ENCODE data around the gene MUC12.
A peak's percentile ranks its signal among the peaks of the same experiment; 100 is the strongest.
"Not testable (repeated sequence)": the region's sequence is repeated elsewhere in the genome, so short reads cannot be mapped to it uniquely, and the experiment has no call there.

The MUC12 gene

DNA sequence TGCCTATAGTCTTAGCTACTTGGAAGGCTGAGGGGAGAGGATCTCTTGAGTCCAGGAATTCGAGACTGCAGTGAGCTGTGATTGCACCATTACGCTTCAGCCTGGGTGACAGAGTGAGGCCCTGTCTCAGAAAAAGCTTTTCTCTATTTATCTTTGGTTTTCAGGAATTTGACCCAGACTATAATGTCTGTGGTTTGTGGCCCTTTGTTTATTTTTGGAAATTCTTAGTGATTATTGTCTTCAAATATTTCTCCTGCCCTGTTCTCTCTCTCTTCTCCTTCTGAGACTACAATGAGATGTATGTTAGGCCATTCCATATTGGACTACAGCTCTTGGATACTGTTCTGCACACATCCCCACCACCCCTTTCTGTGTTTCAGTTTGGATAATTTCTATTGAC lies 4.7 kb downstream of the MUC12 start:
- no peak overlapping the region for H3K4me3 ChIP-seq (ENCODE audit: low read length)
- peak; percentile 30 for DNase-seq (ENCODE audit: low read depth)
- TF ChIP-seq, protein P1, sequence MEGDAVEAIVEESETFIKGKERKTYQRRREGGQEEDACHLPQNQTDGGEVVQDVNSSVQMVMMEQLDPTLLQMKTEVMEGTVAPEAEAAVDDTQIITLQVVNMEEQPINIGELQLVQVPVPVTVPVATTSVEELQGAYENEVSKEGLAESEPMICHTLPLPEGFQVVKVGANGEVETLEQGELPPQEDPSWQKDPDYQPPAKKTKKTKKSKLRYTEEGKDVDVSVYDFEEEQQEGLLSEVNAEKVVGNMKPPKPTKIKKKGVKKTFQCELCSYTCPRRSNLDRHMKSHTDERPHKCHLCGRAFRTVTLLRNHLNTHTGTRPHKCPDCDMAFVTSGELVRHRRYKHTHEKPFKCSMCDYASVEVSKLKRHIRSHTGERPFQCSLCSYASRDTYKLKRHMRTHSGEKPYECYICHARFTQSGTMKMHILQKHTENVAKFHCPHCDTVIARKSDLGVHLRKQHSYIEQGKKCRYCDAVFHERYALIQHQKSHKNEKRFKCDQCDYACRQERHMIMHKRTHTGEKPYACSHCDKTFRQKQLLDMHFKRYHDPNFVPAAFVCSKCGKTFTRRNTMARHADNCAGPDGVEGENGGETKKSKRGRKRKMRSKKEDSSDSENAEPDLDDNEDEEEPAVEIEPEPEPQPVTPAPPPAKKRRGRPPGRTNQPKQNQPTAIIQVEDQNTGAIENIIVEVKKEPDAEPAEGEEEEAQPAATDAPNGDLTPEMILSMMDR (conservative IDR thresholded peaks at IDR 0.05; ENCODE audit: low read length): no peak

DNA sequence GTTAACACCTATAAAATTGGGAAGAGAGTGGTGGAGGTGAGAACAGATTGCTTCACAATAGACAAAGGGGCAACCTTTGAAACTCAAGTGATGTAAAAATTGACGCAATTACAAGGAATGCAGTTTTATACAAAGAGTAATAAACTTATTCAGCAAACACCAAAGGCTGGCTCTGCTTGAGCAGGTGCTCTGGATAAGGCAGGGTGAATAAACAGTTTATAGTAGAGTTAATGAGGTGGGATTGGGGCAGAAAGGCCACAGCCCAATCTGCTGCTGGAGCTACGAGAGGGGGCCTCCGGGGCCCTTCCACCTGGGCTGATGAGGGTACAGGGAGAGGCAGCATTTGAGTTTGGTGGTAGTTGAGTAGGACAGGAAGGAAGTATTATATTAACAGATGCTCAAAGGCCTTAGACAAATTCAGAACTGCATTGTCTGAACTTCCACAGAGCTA lies 6.0 kb downstream of the MUC12 start:
- no peak overlapping the region for H3K4me3 ChIP-seq (ENCODE audit: low read length)
- TF ChIP-seq, protein P1 (conservative IDR thresholded peaks at IDR 0.05; ENCODE audit: low read length): no peak
- DNase-seq (ENCODE audit: low read depth): no peak

DNA sequence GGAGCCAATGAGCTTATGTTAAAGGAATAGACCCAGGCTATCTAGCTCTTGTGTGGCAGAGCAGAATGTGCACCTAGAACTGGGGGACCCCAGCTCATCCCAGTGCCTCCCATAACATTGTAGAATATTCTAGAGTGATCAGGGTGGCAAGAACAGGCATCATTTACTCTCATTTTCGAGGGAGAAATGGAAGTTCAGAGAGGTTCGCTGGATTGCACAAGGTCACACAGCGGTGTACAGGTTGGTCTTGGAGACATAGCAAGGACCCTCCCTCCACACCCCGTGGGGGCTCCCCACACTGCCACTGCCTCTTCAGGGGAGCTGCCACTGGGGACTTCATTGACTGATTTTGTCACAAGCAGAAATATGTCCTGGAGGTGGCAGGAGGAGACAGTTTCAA lies 8.9 kb downstream of the MUC12 start:
- no peak for DNase-seq (ENCODE audit: low read depth)
- no peak overlapping the region for H3K4me3 ChIP-seq (ENCODE audit: low read length)
- TF ChIP-seq, protein P1 (conservative IDR thresholded peaks at IDR 0.05; ENCODE audit: low read length): no peak

DNA sequence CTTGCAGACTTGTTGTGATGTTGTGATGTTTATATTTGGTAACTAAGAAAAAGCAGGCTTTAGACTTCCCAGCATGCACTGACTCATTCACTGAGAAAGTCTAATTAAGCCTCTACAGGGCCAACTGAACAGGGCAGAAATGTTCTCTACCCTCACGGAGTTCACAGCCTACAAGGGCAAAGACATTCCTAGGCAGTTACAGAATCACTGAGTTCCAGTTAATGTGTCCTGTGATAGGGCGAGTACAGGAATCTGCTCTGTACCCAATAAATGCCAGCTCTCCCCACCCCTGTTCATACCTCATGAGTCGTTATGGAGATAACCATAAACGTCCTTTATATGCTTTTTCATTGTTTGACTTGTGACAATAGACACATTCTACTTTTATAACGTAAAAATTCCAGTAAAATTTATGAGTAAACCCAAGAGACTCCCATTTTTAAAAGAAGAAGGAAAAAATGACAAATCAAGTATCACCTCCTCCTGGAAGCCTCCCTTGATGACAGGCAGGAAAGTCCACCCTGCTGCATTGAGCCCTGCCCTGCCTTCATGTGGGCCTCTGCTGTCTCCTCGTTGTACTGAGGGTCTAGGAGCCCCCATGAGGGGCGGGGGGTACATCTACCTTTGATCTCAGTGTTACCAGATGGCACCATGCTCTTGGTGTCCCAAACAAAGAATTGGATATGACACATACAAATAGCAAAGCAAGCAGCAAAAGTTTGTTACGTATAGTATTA lies 14.3 kb downstream of the MUC12 start:
- TF ChIP-seq, protein P1 (conservative IDR thresholded peaks at IDR 0.05; ENCODE audit: low read length): no peak
- peak; percentile 89 for DNase-seq (ENCODE audit: low read depth)

DNA sequence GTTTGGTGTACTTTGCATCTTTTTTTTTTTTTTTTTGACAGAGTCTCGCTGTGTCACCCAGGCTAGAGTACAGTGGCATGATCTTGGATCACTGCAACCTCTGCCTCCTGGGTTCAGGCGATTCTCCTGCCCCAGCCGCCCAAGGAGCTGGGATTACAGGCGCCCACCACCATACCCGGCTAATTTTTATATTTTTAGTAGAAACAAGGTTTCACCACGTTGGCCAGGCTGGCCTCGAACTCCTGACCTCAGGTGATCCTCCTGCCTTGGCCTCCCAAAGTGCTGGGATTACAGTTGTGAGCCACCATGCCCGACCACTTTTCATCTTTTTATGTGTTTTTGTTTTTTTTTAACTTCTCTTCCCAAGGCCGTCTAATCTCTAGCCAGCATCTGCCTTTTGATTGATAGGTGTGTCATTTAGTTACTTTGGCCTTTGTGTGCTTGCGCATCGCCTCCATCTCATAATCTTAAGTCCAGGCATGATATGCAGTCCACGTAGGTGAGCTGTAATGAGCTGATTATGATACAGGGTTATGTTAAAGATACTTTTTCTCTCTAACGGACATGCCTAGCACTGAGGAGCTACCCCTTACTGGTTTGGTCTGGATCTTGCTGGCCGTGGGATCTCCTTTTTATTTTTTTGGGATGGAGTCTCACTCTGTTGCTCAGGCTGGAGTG lies 15.0 kb downstream of the MUC12 start:
- not testable (repeated sequence) for H3K4me3 ChIP-seq (ENCODE audit: low read length); DNase-seq (ENCODE audit: low read depth)

More for the DNA sequence above, 14.3 kb downstream of the MUC12 start:
- H3K4me3 ChIP-seq (ENCODE audit: low read length): no peak overlapping the region

DNA sequence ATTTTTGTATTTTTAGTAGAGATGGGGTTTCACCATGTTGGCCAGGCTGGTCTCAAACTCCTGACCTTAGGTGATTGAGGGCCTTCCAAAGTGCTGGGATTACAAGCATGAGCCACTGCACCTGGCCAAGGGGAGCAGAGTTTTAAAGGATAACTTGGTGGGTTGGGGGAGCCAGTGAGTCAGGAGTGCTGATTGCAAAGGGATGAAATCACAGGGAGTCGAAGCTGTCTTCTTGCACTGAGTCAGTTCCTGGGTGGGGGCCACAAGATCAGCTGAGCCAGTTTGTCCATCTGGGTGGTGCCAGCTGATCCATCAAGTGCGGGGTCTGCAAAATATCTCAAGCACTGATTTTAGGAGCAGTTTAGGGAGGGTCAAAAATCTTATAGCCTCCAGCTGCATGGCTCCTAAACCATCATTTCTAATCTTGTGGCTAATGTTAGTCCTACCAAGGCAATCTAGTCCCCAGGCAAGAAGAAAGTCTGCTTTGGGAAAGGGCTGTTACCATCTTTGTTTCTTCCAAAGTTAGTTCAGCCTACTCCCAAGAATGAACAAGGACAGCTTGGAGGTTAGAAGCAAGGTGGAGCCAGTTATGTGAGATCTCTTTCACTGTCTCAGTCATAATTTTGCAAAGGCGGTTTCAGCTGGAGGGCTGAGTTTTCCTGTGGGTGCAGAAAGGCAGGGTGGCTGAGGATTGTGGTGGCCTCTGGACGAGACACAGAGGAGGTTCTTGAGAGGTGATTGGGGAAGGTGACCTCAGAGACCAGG lies 15.8 kb downstream of the MUC12 start:
- DNase-seq (ENCODE audit: low read depth); H3K4me3 ChIP-seq (ENCODE audit: low read length): not testable (repeated sequence)

DNA sequence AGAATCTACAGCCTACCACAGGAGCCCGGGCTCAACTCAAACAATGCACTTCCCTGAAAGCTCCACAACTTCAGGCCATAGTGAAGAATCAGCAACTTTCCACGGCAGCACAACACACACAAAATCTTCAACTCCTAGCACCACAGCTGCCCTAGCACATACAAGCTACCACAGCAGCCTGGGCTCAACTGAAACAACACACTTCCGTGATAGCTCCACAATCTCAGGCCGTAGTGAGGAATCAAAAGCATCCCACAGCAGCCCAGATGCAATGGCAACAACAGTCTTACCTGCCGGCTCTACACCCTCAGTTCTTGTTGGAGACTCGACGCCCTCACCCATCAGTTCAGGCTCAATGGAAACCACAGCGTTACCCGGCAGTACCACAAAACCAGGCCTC lies 22.3 kb downstream of the MUC12 start:
- no peak for DNase-seq (ENCODE audit: low read depth)
- no peak overlapping the region for H3K4me3 ChIP-seq (ENCODE audit: low read length)
- TF ChIP-seq, protein P1 (conservative IDR thresholded peaks at IDR 0.05; ENCODE audit: low read length): no peak

DNA sequence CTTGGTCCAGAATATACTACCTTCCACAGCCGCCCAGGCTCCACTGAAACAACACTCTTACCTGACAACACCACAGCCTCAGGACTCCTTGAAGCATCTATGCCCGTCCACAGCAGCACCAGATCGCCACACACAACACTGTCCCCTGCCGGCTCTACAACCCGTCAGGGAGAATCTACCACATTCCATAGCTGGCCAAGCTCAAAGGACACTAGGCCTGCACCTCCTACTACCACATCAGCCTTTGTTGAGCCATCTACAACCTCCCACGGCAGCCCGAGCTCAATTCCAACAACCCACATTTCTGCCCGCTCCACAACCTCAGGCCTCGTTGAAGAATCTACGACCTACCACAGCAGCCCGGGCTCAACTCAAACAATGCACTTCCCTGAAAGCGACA lies 22.9 kb downstream of the MUC12 start:
- DNase-seq (ENCODE audit: low read depth); H3K4me3 ChIP-seq (ENCODE audit: low read length): not testable (repeated sequence)

DNA sequence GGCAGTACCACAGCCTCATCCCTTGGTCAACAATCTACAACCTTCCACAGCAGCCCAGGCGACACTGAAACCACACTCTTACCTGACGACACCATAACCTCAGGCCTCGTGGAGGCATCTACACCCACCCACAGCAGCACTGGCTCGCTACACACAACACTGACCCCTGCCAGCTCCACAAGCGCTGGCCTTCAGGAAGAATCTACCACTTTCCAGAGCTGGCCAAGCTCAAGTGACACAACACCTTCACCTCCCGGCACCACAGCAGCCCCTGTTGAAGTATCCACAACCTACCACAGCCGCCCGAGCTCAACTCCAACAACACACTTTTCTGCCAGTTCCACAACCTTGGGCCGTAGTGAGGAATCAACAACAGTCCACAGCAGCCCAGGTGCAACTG lies 25.3 kb downstream of the MUC12 start:
- DNase-seq (ENCODE audit: low read depth); H3K4me3 ChIP-seq (ENCODE audit: low read length): not testable (repeated sequence)

DNA sequence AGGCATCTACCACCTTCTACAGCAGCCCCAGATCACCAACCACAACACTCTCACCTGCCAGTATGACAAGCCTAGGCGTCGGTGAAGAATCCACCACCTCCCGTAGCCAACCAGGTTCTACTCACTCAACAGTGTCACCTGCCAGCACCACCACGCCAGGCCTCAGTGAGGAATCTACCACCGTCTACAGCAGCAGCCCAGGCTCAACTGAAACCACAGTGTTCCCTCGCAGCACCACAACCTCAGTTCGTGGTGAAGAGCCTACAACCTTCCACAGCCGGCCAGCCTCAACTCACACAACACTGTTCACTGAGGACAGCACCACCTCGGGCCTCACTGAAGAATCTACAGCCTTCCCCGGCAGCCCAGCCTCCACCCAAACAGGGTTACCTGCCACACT lies 29.2 kb downstream of the MUC12 start:
- not testable (repeated sequence) for H3K4me3 ChIP-seq (ENCODE audit: low read length); DNase-seq (ENCODE audit: low read depth)

DNA sequence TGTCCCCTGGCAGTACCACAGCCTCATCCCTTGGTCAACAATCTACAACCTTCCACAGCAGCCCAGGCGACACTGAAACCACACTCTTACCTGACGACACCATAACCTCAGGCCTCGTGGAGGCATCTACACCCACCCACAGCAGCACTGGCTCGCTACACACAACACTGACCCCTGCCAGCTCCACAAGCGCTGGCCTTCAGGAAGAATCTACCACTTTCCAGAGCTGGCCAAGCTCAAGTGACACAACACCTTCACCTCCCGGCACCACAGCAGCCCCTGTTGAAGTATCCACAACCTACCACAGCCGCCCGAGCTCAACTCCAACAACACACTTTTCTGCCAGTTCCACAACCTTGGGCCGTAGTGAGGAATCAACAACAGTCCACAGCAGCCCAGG lies 30.0 kb downstream of the MUC12 start:
- DNase-seq (ENCODE audit: low read depth); H3K4me3 ChIP-seq (ENCODE audit: low read length): not testable (repeated sequence)

DNA sequence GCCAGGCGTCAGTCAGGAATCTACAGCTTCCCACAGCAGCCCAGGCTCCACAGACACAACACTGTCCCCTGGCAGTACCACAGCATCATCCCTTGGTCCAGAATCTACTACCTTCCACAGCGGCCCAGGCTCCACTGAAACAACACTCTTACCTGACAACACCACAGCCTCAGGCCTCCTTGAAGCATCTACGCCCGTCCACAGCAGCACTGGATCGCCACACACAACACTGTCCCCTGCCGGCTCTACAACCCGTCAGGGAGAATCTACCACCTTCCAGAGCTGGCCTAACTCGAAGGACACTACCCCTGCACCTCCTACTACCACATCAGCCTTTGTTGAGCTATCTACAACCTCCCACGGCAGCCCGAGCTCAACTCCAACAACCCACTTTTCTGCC lies 30.7 kb downstream of the MUC12 start:
- H3K4me3 ChIP-seq (ENCODE audit: low read length); DNase-seq (ENCODE audit: low read depth): not testable (repeated sequence)

DNA sequence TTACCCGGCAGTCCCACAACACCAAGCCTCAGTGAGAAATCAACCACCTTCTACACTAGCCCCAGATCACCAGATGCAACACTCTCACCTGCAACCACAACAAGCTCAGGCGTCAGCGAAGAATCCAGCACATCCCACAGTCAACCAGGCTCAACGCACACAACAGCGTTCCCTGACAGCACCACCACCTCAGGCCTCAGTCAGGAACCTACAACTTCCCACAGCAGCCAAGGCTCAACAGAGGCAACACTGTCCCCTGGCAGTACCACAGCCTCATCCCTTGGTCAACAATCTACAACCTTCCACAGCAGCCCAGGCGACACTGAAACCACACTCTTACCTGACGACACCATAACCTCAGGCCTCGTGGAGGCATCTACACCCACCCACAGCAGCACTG lies 33.0 kb downstream of the MUC12 start:
- not testable (repeated sequence) for H3K4me3 ChIP-seq (ENCODE audit: low read length); DNase-seq (ENCODE audit: low read depth)
